Omental fat pad (tissue), 4 donors: ENCODE measurements around the gene ACTG2. TPM values are rescaled to one million over a fixed set of nuclear protein-coding genes. Genes with fewer than 3 reads are reported as not detected.

Experiments used
- ATAC-seq: fragments of 150-250 bp; one replicate; pipeline ENCODE4 v1.9.1; 2016; ENCODE audit warnings: mild to moderate bottlenecking, moderate library complexity; ENCODE audit not compliant: low FRiP score
- DNase-seq: peaks from one replicate; pipeline ENCODE4 v3.0.0-alpha.2; 2019; ENCODE audit warnings: low spot score
- CTCF ChIP-seq, 3 donors: fragments of 450-650 bp; IDR thresholded peaks; one replicate each; pipeline ENCODE4 v1.5.1; 2016 to 2017; ENCODE audit warnings: antibody characterized with exemption in 3 of 3, mild to moderate bottlenecking in 3 of 3, moderate library complexity in 2 of 3
- total RNA-seq, 4 donors: library from RNA; depleted of rRNA; stranded (reverse); fragments of >200 nt; gene quantifications; one replicate each; pipeline ENCODE4 v1.1.0, GENCODE V29; 2016

The ACTG2 gene
- total RNA-seq, 4 donors from 2014 or later, result 3.7 to 56.6 (median 7.4) TPM

GRCh38 chr2:73916666-73917065, 23.9 kb downstream of the ACTG2 start:
- no peak for DNase-seq
- ATAC-seq, result no peak
- no peak for TF ChIP-seq CTCF (IDR thresholded peaks at IDR 0.05)

GRCh38 chr2:73917296-73917695, 24.5 kb downstream of the ACTG2 start:
- ATAC-seq (no peak), DNase-seq (no peak)

GRCh38 chr2:73917696-73918207, 24.9 kb downstream of the ACTG2 start:
- ATAC-seq (no peak), DNase-seq (no peak)
- no peak for TF ChIP-seq CTCF (IDR thresholded peaks at IDR 0.05)

More at GRCh38 chr2:73917296-73917695, 24.5 kb downstream of the ACTG2 start:
- no peak for TF ChIP-seq CTCF (IDR thresholded peaks at IDR 0.05)

DNA sequence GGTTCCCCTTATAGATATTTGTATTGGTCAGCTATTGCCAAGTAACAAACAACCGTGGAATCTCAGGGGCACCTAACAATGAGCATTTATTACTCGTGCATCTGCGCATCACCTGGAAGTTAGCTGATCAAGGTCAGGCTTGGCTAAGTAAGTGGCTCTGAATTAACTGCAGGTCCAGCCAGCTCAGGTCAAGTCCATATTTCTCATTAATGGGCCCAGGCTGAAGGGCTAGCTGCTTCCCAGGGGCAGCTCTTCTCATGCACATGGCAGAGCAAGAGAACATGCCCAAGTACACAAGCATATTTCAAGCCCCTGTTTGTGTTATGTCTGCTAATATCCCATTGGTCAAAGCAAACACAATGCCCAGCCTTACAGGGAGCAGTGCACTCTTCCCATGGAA, 26.0 kb downstream of the ACTG2 start:
- no peak for ATAC-seq
- no peak for DNase-seq
- no peak for TF ChIP-seq CTCF (IDR thresholded peaks at IDR 0.05)

DNA sequence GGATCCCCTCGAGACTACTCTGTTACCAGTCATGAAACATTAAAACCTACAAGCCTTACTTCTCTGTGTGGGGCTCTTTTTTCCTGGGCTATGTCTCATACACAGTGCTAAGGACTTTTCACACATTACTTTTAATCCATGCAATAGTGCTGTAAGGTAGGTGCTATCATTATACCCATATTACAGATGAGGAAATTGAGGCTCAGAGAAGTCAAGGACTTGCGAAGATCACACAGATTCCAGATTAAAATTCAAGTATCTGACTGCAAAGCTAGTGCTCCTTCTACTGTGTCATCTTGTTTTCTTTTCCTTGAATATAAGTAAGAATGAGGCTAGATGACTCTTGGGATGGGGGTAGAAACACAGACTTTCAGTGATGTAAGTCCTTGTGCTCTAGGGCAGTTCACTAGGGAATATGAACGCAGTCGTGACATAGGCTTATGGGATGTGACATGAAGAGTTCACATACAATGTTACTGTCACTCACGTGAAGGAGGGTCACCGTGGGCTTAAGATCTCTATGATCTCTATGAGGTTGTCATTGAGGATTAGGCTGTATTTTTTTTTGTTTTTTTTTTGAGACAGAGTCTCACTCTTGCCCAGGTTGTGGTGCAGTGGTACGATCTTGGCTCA, 26.9 kb downstream of the ACTG2 start:
- ATAC-seq, result no peak
- no peak for DNase-seq
- TF ChIP-seq CTCF (IDR thresholded peaks at IDR 0.05), result no peak

GRCh38 chr2:73920577-73921545, 28.1 kb downstream of the ACTG2 start:
- no peak for ATAC-seq
- TF ChIP-seq CTCF (IDR thresholded peaks at IDR 0.05), result no peak

More at GRCh38 chr2:73920577-73921545, 28.1 kb downstream of the ACTG2 start:
- DNase-seq, result no peak
